GM21381 (cell line): ENCODE data around the gene C5orf47.

Experiments
- ATAC-seq: cut with Tn5 transposase; IDR thresholded peaks from one replicate; pipeline ENCODE4 v1.9.1; 2021; ENCODE audit warnings: mild to moderate bottlenecking, moderate library complexity; ENCODE audit not compliant: unreplicated experiment

C5orf47 gene

DNA sequence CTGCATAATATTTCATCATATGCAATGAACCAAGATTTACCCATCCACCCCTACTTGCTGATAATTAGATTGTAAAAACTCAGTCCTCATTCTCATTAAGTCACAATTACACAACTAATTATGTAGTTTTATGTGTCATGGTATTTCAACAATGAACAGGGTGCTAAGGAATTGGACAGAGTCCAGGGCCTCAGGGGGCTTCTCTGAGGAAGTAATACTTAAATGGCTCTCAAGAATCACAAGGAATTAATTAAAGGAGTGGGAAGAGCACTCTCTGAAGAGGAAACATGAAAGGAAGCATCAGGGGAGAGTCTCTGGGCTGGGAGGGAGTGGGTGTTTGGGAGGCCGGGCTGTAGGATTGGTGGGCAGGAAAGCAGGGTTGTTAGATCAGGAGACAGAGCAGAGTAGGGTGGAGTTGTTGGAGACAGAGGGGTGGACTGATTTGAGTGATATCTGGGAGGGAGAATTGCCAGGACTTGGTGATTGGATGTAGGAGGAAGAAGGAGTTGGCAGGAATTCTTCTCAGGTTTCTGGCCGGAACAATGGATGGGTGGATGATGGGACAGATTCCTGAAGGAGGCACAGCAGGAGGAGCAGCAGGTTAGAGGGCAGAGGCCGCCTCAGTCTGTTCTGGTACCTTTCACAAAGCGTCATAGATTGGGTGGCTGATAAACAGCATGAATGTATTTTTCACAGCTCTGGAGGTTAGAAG, 33.6 kb downstream of the C5orf47 start:
- no peak for ATAC-seq

DNA sequence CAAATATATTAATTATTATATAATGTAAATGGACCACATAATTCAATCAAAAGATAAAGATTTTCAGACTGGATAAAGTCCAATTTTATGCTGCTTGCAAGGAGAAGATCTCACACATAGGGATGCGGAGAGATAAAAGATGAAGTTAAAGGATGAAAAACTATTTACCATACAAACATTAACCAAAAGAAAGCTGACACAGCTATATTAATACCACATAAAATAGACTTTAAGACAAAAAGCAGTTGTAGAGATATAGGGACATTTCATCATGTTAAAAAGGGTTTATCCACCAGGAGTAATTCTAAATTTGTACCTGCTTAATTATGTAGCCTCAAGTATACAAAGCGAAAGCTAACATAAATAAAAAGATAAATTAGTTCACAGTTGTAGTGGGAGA, 41.3 kb downstream of the C5orf47 start:
- no peak for ATAC-seq

- no peak for ATAC-seq
Measured at GRCh38 chr5:174044466-174045254, 55.7 kb downstream of the C5orf47 start.

DNA sequence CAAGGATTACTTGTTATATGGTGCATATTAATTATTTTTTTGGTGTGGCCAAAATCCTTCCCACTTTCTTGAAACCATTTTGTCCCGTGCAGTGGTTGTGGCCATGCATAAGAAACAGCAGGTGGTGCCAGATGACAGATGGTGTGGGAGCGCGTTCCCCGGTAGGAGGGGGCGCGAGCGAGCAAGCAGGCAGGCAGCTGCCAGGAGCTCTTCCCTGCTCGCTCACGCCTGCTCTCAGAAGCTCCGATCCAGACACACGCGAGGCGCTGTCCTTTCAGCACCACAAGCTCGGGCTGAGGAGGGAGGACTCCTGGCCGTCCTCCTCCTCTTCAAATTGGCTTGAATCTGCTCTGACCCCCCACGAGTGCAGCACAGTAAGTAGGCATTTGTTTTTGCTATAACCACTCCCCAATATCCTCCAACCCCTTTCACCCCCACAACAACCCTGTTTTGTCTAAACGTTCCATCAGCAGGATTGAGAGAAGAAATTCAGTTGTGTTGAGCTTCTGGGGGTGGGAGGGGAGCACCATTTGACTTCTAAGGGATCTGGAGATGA, 56.6 kb downstream of the C5orf47 start, which contains the start of gene NSG2:
Gene NSG2 (plus strand): TSS at position 237 of the 556 bp plus-strand sequence. CDS start 1,050 bp downstream, outside the sequence.
- ATAC-seq, result peak; percentile 92

DNA sequence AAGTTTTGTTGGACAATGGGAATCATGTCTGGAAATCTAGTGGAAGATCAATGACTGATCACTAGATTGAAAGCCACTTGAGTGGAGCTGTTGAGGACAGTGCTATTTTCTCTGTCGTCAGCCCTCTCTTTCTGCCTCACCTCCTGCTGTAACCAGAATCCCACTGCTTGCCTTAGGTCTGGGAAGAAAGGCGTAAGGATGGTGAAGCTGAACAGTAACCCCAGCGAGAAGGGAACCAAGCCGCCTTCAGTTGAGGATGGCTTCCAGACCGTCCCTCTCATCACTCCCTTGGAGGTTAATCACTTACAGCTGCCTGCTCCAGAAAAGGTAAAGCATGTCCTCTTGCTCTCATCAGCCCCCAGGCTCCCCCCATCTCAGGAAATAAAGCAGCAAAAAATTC, 57.6 kb downstream of the C5orf47 start:
- ATAC-seq, result no peak

GRCh38 chr5:174047472-174048099, 58.6 kb downstream of the C5orf47 start:
- ATAC-seq, result no peak

- no peak for ATAC-seq
Measured at GRCh38 chr5:174052636-174053035, 63.7 kb downstream of the C5orf47 start.

DNA sequence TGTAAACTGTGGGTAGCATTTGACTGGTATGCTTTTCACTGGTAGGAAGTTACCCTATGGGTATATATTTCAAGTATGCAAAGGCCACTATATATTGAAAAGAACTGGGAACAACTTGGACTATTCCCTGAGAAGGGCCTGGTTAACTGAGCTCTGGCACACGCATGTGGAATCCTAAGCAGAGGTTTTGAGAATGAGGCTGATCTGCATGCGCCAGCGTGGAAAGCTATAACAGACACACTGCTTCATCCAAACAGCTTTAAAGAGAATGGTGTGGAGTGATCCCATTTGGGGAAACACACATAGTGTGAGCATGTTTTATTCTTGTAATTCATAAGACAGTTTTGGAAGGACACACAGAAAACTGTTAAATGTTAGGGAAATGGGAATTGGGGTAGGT, 64.9 kb downstream of the C5orf47 start:
- ATAC-seq, result no peak
